ENCODE data around the gene ELMOD1. TPM values are rescaled to one million over a fixed set of nuclear protein-coding genes. Genes with fewer than 3 reads are reported as not detected.

Gene ELMOD1
- total and polyA plus RNA-seq, 2 donors (not counting 1 experiment from before 2014, with no cell fraction given), result not detected

GRCh38 chr11:107591378-107592230 is 657 bp downstream of the ELMOD1 start:
- POLR2A ChIA-PET, result no interaction called here
- CTCF ChIA-PET, result interaction anchor here (0.6 to 1.1 kb wide), 2 partner anchors 13 to 29 kb away, joined by 3 read pairs; no protein-coding TSS in a partner anchor
- Histone ChIP-seq H3K9me3 (ENCODE audit: control extremely low read depth in 1 of 3, control insufficient read depth in 2 of 3, insufficient read depth in 1 of 3, low read length in 2 of 3) (peaks cover 0 to 6% (median 5%) of the 10 kb centered on the region in 3 donors), H2AFZ (ENCODE audit: insufficient read depth, low read depth, low read length, poor library complexity, severe bottlenecking) (peak overlapping the region; percentile 70), H4K20me1 (ENCODE audit: control insufficient read depth, insufficient read depth, low read length, poor library complexity, severe bottlenecking) (no peaks in the 10 kb centered on the region), H3K36me3 (replicated peaks in 1 of 2; ENCODE audit: control extremely low read depth in 1 of 2, control insufficient read depth in 1 of 2, extremely low read depth in 1 of 2, insufficient read depth in 2 of 2, low read length in 1 of 2) (no peaks in the 10 kb centered on the region), H3K9ac (ENCODE audit: low read length) (peak overlapping the region; percentile 70), H3K27me3 (replicated peaks in 1 of 4; ENCODE audit: control extremely low read depth in 1 of 4, control insufficient read depth in 3 of 4, insufficient read depth in 4 of 4, low read length in 3 of 4) (peaks cover 0 to 67% (median 66%) of the 10 kb centered on the region in 4 experiments), H3K27ac (ENCODE audit: low read length in 2 of 2) (no peak overlapping the region), H3K4me2 (replicated peaks; ENCODE audit: low read depth, low read length, poor library complexity, severe bottlenecking) (peak overlapping the region; percentile 90), H3K4me1 (ENCODE audit: control insufficient read depth in 2 of 2, insufficient read depth in 2 of 2, low read length in 2 of 2) (peaks cover 25 to 28% of the 10 kb centered on the region in 2 donors), H3K79me2 (ENCODE audit: control insufficient read depth, insufficient read depth, low read length) (no peaks in the 10 kb centered on the region), H3K4me3 (ENCODE audit: control extremely low read depth in 1 of 5, extremely low read depth in 1 of 5, insufficient read depth in 1 of 5, low read depth in 2 of 5, low read length in 4 of 5) (peak overlapping the region; percentile 23 to 69 (median 48))
- Mint-ChIP-seq H3K4me3 (peak overlapping the region; percentile 88), H3K27ac (no peak overlapping the region), H3K27me3 (peaks cover 77% of the 10 kb centered on the region), H3K4me1 (peaks cover 27% of the 10 kb centered on the region), H3K9me3 (ENCODE audit: insufficient read depth) (no peaks in the 10 kb centered on the region)
- ATAC-seq (ENCODE audit: low read depth) (peak; percentile 35), DNase-seq (peak; percentile 41)
- TF ChIP-seq CTCF (IDR thresholded peaks at IDR 0.05) (no peak), EZH2 (IDR thresholded peaks at IDR 0.05; ENCODE audit: borderline replicate concordance, insufficient read depth, low read depth, low read length, poor library complexity, severe bottlenecking) (peak; percentile 66)
- intact Hi-C loops (cut with micrococcal nuclease), result no loop called here
- 4% methylated on average over 47 of the region's 49 CpGs for WGBS (ENCODE audit: insufficient coverage)

GRCh38 chr11:107592231-107592590 is 1.3 kb downstream of the ELMOD1 start:
- Histone ChIP-seq H4K20me1 (ENCODE audit: control insufficient read depth, insufficient read depth, low read length, poor library complexity, severe bottlenecking) (no peaks in the 10 kb centered on the region), H3K9ac (ENCODE audit: low read length) (peak overlapping the region; percentile 70), H3K4me3 (ENCODE audit: control extremely low read depth in 1 of 5, extremely low read depth in 1 of 5, insufficient read depth in 1 of 5, low read depth in 2 of 5, low read length in 4 of 5) (no peak overlapping the region), H3K27me3 (replicated peaks in 1 of 4; ENCODE audit: control extremely low read depth in 1 of 4, control insufficient read depth in 3 of 4, insufficient read depth in 4 of 4, low read length in 3 of 4) (peaks cover 0 to 68% (median 62%) of the 10 kb centered on the region in 4 experiments), H3K4me1 (ENCODE audit: control insufficient read depth in 2 of 2, insufficient read depth in 2 of 2, low read length in 2 of 2) (peaks cover 25 to 28% of the 10 kb centered on the region in 2 donors), H3K9me3 (ENCODE audit: control extremely low read depth in 1 of 3, control insufficient read depth in 2 of 3, insufficient read depth in 1 of 3, low read length in 2 of 3) (peaks cover 0 to 6% (median 5%) of the 10 kb centered on the region in 3 donors), H3K4me2 (replicated peaks; ENCODE audit: low read depth, low read length, poor library complexity, severe bottlenecking) (peak overlapping the region; percentile 90), H2AFZ (ENCODE audit: insufficient read depth, low read depth, low read length, poor library complexity, severe bottlenecking) (peak overlapping the region; percentile 70), H3K27ac (ENCODE audit: low read length in 2 of 2) (no peak overlapping the region), H3K79me2 (ENCODE audit: control insufficient read depth, insufficient read depth, low read length) (no peaks in the 10 kb centered on the region), H3K36me3 (replicated peaks in 1 of 2; ENCODE audit: control extremely low read depth in 1 of 2, control insufficient read depth in 1 of 2, extremely low read depth in 1 of 2, insufficient read depth in 2 of 2, low read length in 1 of 2) (no peaks in the 10 kb centered on the region)
- 33% methylated on average over 1 of the region's 6 CpGs for WGBS (ENCODE audit: insufficient coverage)
- H3K9me3 Mint-ChIP-seq (ENCODE audit: insufficient read depth), result no peaks in the 10 kb centered on the region
- peaks cover 77% of the 10 kb centered on the region for H3K27me3 Mint-ChIP-seq
- TF ChIP-seq EZH2 (IDR thresholded peaks at IDR 0.05; ENCODE audit: borderline replicate concordance, insufficient read depth, low read depth, low read length, poor library complexity, severe bottlenecking) (no peak), CTCF (IDR thresholded peaks at IDR 0.05) (no peak)
- CTCF ChIA-PET, result interaction anchor here (1.1 kb wide), 1 partner anchor 30 kb away, joined by 3 read pairs; no protein-coding TSS in a partner anchor
- POLR2A ChIA-PET, result no interaction called here
- H3K4me3 Mint-ChIP-seq, result peak overlapping the region; percentile 88
- H3K27ac Mint-ChIP-seq, result no peak overlapping the region
- intact Hi-C loops (cut with micrococcal nuclease), result no loop called here
- peaks cover 27% of the 10 kb centered on the region for H3K4me1 Mint-ChIP-seq
- DNase-seq (no peak), ATAC-seq (ENCODE audit: low read depth) (no peak)
